HPDE6-E6E7 (cell line): ENCODE measurements around the gene WDR27.
A peak's percentile ranks its signal among the peaks of the same experiment; 100 is the strongest.
"Not testable (repeated sequence)": the region's sequence is repeated elsewhere in the genome, so short reads cannot be mapped to it uniquely, and the experiment has no call there.

ENCODE experiments used
- DNase-seq: peaks from one replicate; pipeline ENCODE4 v3.0.0; 2011; ENCODE audit warnings: missing footprints; ENCODE audit errors: extremely low spot score

Gene WDR27

GRCh38 chr6:169601129-169601528 is 100.7 kb downstream of the WDR27 start:
- not testable (repeated sequence) for DNase-seq

- no peak for DNase-seq
Measured at GRCh38 chr6:169592558-169592957, 109.3 kb downstream of the WDR27 start.

- no peak for DNase-seq
Measured at GRCh38 chr6:169591616-169592015, 110.2 kb downstream of the WDR27 start.

GRCh38 chr6:169590376-169590939 is 111.4 kb downstream of the WDR27 start:
- no peak for DNase-seq

GRCh38 chr6:169589699-169590257 is 112.1 kb downstream of the WDR27 start:
- DNase-seq = no peak

GRCh38 chr6:169589293-169589692 is 112.5 kb downstream of the WDR27 start:
- DNase-seq = no peak

- no peak for DNase-seq
Measured at GRCh38 chr6:169587975-169588374, 113.9 kb downstream of the WDR27 start.

GRCh38 chr6:169583886-169584541 is 117.8 kb downstream of the WDR27 start:
- DNase-seq = no peak

GRCh38 chr6:169579407-169580111 is 122.3 kb downstream of the WDR27 start:
- DNase-seq = no peak

GRCh38 chr6:169577974-169578373 is 123.9 kb downstream of the WDR27 start:
- DNase-seq = no peak

GRCh38 chr6:169577236-169577635 is 124.6 kb downstream of the WDR27 start:
- no peak for DNase-seq

- no peak for DNase-seq
Measured at GRCh38 chr6:169575821-169576220, 126.0 kb downstream of the WDR27 start.

GRCh38 chr6:169575365-169575764 is 126.5 kb downstream of the WDR27 start:
- no peak for DNase-seq

GRCh38 chr6:169574420-169574819 is 127.4 kb downstream of the WDR27 start:
- DNase-seq = no peak

GRCh38 chr6:169573883-169574282 is 127.9 kb downstream of the WDR27 start:
- DNase-seq = no peak

- peak; percentile 10 for DNase-seq
Measured at GRCh38 chr6:169571123-169571962, 130.5 kb downstream of the WDR27 start.

GRCh38 chr6:169568314-169569087 is 133.3 kb downstream of the WDR27 start:
- no peak for DNase-seq

GRCh38 chr6:169567819-169568218 is 134.0 kb downstream of the WDR27 start:
- no peak for DNase-seq

GRCh38 chr6:169566961-169567750 is 134.7 kb downstream of the WDR27 start:
- no peak for DNase-seq

- no peak for DNase-seq
Measured at GRCh38 chr6:169566319-169566718, 135.5 kb downstream of the WDR27 start.
